Measurements from ENCODE around the gene BABAM2.
A peak's percentile ranks its signal among the peaks of the same experiment; 100 is the strongest.
"Not testable (repeated sequence)": the region's sequence is repeated elsewhere in the genome, so short reads cannot be mapped to it uniquely, and the experiment has no call there.

BABAM2 gene

GRCh38 chr2:27881815-27882583 lies 8.5 kb upstream of the BABAM2 start:
- not testable (repeated sequence) for DNase-seq

GRCh38 chr2:27882584-27882922 lies 8.0 kb upstream of the BABAM2 start:
- not testable (repeated sequence) for DNase-seq

- DNase-seq: no peak
Observed at GRCh38 chr2:27884601-27885000, 5.9 kb upstream of the BABAM2 start.

- DNase-seq: no peak
Observed at GRCh38 chr2:27885234-27885633, 5.3 kb upstream of the BABAM2 start.

GRCh38 chr2:27885661-27886060 lies 4.9 kb upstream of the BABAM2 start:
- no peak for DNase-seq

GRCh38 chr2:27886322-27886721 lies 4.2 kb upstream of the BABAM2 start:
- no peak for DNase-seq

GRCh38 chr2:27887111-27887510 lies 3.4 kb upstream of the BABAM2 start:
- DNase-seq: no peak

- DNase-seq: no peak
Observed at GRCh38 chr2:27887830-27888229, 2.7 kb upstream of the BABAM2 start.

- DNase-seq: no peak
Observed at GRCh38 chr2:27888790-27889189, 1.7 kb upstream of the BABAM2 start.

- no peak for DNase-seq
Observed at GRCh38 chr2:27889774-27890145, 769 bp upstream of the BABAM2 start.

GRCh38 chr2:27890924-27891672 lies 569 bp downstream of the BABAM2 start:
- DNase-seq: peak; percentile 92

- no peak for DNase-seq
Observed at GRCh38 chr2:27891673-27892105, 1.2 kb downstream of the BABAM2 start.

GRCh38 chr2:27893006-27893405 lies 2.5 kb downstream of the BABAM2 start:
- DNase-seq: no peak

- DNase-seq: no peak
Observed at GRCh38 chr2:27897717-27898116, 7.2 kb downstream of the BABAM2 start.

GRCh38 chr2:27901234-27901633 lies 10.7 kb downstream of the BABAM2 start:
- peak; percentile 22 for DNase-seq

GRCh38 chr2:27902098-27902497 lies 11.6 kb downstream of the BABAM2 start:
- no peak for DNase-seq

GRCh38 chr2:27903018-27903417 lies 12.5 kb downstream of the BABAM2 start:
- no peak for DNase-seq

- DNase-seq: no peak
Observed at GRCh38 chr2:27903649-27904404, 13.3 kb downstream of the BABAM2 start.

- no peak for DNase-seq
Observed at GRCh38 chr2:27904405-27904665, 13.8 kb downstream of the BABAM2 start.

GRCh38 chr2:27906074-27906473 lies 15.5 kb downstream of the BABAM2 start:
- no peak for DNase-seq

- DNase-seq: no peak
Observed at GRCh38 chr2:27907547-27907946, 17.0 kb downstream of the BABAM2 start.

- DNase-seq: no peak
Observed at GRCh38 chr2:27909901-27910300, 19.4 kb downstream of the BABAM2 start.

- DNase-seq: no peak
Observed at GRCh38 chr2:27911458-27912210, 21.1 kb downstream of the BABAM2 start.
